ENCODE results near the gene CYB5A. TPM values are rescaled to one million over a fixed set of nuclear protein-coding genes. Genes with fewer than 3 reads are reported as not detected.

Gene CYB5A
- total and polyA plus RNA-seq, 9 of the 15 experiments (the other 6 are each of a cell fraction or from before 2014, with no cell fraction given) = 11.9 to 22.6 (median 14.1) TPM

- TF ChIP-seq TFAM (CRISPR knock-in tag; conservative IDR thresholded peaks at IDR 0.05) (no peak), ZNF239 (CRISPR knock-in tag; IDR thresholded peaks at IDR 0.05) (no peak), CEBPG (CRISPR knock-in tag; IDR thresholded peaks at IDR 0.05) (no peak), CEBPG (tag; conservative IDR thresholded peaks at IDR 0.05 in 1 of 2, IDR thresholded peaks at IDR 0.05 in 1 of 2) (peak in 1 of 2 experiments; percentile 37; a peak in 1 of 4 replicates), CSDE1 (IDR thresholded peaks at IDR 0.05) (no peak), ZNF518B (CRISPR knock-in tag; IDR thresholded peaks at IDR 0.05) (no peak), TSHZ1 (CRISPR knock-in tag; IDR thresholded peaks at IDR 0.05) (no peak)
These were observed 72.7 kb downstream of the CYB5A start (continued) for GRCh38 chr18:74219056-74219455.
